RWPE1 (cell line): Measurements from ENCODE around the gene XXYLT1.
"Not testable (repeated sequence)": the region's sequence is repeated elsewhere in the genome, so short reads cannot be mapped to it uniquely, and the experiment has no call there.

Experiments
- CTCF ChIA-PET: fragments of 350-600 bp; sonication (Branson Sonifier 250); formaldehyde crosslinking; extraction: SDS; loops from one replicate; lab custom pipeline; 2021; lab: Yijun Ruan, JAX
- POLR2A ChIA-PET: fragments of 400-600 bp; formaldehyde crosslinking; extraction: SDS; loops from one replicate; lab custom pipeline; 2020; ENCODE audit warnings: antibody characterized with exemption; ENCODE audit not compliant: low non-redundant PET; lab: Yijun Ruan, JAX
- DNase-seq: peaks from one replicate; pipeline ENCODE4 v3.0.0; 2012; ENCODE audit warnings: low spot score
- H3K27ac ChIP-seq: fragments of 450-650 bp; 2 replicates; pipeline ENCODE4 v1.5.1; 2017
- TF ChIP-seq, protein P1 (sequence below): fragments of 450-650 bp; conservative IDR thresholded peaks from 2 replicates; pipeline ENCODE4 v1.5.1; 2017; ENCODE audit warnings: low read depth, mild to moderate bottlenecking

Gene XXYLT1

GRCh38 chr3:195219351-195220230 lies 51.4 kb downstream of the XXYLT1 start:
- no peak for DNase-seq
- H3K27ac ChIP-seq = peak overlapping the region; percentile 27; the same call in 1 of the 2 replicates
- ChIA-PET CTCF (interaction anchor here (0.7 kb wide), 1 partner anchor 16 kb away, joined by 3 read pairs; no protein-coding TSS in a partner anchor), POLR2A (no interaction called here)
- TF ChIP-seq, protein P1, sequence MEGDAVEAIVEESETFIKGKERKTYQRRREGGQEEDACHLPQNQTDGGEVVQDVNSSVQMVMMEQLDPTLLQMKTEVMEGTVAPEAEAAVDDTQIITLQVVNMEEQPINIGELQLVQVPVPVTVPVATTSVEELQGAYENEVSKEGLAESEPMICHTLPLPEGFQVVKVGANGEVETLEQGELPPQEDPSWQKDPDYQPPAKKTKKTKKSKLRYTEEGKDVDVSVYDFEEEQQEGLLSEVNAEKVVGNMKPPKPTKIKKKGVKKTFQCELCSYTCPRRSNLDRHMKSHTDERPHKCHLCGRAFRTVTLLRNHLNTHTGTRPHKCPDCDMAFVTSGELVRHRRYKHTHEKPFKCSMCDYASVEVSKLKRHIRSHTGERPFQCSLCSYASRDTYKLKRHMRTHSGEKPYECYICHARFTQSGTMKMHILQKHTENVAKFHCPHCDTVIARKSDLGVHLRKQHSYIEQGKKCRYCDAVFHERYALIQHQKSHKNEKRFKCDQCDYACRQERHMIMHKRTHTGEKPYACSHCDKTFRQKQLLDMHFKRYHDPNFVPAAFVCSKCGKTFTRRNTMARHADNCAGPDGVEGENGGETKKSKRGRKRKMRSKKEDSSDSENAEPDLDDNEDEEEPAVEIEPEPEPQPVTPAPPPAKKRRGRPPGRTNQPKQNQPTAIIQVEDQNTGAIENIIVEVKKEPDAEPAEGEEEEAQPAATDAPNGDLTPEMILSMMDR = no peak

GRCh38 chr3:195218331-195218730 lies 52.6 kb downstream of the XXYLT1 start:
- H3K27ac ChIP-seq, CTCF ChIA-PET, POLR2A ChIA-PET, DNase-seq: not testable (repeated sequence)

- CTCF ChIA-PET, H3K27ac ChIP-seq, POLR2A ChIA-PET, DNase-seq: not testable (repeated sequence)
Measured at GRCh38 chr3:195215576-195215975, 55.4 kb downstream of the XXYLT1 start.

DNA sequence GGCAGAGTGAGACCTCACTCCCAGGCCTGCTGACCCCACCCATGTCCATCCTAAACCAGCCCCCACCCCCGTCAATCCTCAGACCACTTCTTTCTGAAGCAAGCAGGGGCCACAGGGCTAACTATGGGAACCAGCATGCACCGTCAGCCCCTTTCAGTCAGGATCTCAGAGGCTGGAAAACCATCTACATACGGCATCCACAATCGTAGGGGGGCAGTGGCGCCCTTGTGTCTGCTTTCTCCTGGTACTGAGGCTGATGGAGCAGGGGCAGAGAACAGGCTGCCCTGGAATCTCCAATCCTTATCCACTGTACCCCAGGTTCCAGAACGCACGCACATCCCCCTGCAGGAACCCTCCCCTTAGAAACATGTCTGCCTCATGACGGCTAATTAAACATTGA lies 56.6 kb downstream of the XXYLT1 start:
- POLR2A ChIA-PET = no interaction called here
- CTCF ChIA-PET = no interaction called here
- TF ChIP-seq, protein P1 = no peak
- H3K27ac ChIP-seq = no peak overlapping the region
- DNase-seq = no peak

DNA sequence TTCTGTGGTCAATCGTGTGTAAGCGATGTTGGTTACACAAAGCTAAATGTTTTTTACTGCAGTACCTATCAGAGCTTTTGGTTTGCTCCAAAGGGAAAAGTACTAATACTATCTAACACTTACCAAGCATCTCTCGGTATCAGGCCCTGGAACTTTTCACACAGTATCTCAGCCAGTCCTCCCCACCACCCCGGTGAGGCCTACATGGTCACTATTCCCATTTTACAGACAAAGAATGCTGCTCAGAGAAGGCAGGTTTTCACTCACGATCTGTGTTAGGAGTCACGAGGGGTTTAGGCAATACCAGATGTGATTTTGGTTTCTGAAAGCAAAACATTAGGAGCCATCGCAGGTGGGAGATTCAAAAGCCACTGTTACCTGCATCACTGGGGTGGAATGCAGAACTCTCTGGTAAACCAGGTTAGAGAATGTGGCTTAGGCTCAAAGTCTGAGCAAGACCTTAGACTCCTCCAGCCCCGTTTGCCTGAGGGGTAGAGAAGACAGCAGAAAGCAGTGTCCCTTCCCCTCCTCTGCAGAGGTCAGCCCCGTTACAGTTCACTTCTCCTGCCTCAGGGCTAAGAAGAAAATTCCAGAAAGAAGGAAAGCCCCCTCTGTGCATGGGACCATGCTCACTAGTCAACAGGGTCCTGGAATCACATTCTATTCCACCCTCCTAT lies 57.2 kb downstream of the XXYLT1 start:
- CTCF ChIA-PET = no interaction called here
- POLR2A ChIA-PET = interaction anchor here (0.7 kb wide), 1 partner anchor 28 kb away, joined by 8 read pairs; no protein-coding TSS in a partner anchor
- no peak for DNase-seq
- TF ChIP-seq, protein P1 = no peak
- no peak overlapping the region for H3K27ac ChIP-seq

- ChIA-PET CTCF (no interaction called here), POLR2A (interaction anchor here (0.7 kb wide), 1 partner anchor 27 kb away, joined by 8 read pairs; no protein-coding TSS in a partner anchor)
- TF ChIP-seq, protein P1 = no peak
- no peak overlapping the region for H3K27ac ChIP-seq
- DNase-seq = no peak
Measured at GRCh38 chr3:195212749-195213375, 58.1 kb downstream of the XXYLT1 start.

GRCh38 chr3:195212033-195212748 lies 58.8 kb downstream of the XXYLT1 start:
- DNase-seq = no peak
- POLR2A ChIA-PET = no interaction called here
- no peak overlapping the region for H3K27ac ChIP-seq
- CTCF ChIA-PET = no interaction called here
- TF ChIP-seq, protein P1 = no peak
